Memory B cell (primary cell): ENCODE data around the gene ITK.
A peak's percentile ranks its signal among the peaks of the same experiment; 100 is the strongest.

Source experiments
- ATAC-seq: fragments of 150-1000 bp; cut with Tn5 transposase; 2 replicates; pipeline ENCODE4 v1.10.0; 2021; ENCODE audit warnings: low read depth, mild to moderate bottlenecking, moderate library complexity
- DNase-seq, 2 donors: peaks; one replicate each; pipeline ENCODE4 v3.0.0; 2022; ENCODE audit warnings: low spot score in 2 of 2
- H3K27ac Mint-ChIP-seq: one replicate; pipeline ENCODE4 v1.8.0; 2022; ENCODE audit warnings: mild to moderate bottlenecking, moderate library complexity, mixed read lengths
- H3K27me3 Mint-ChIP-seq: one replicate; pipeline ENCODE4 v1.8.0; 2022; ENCODE audit warnings: mixed read lengths
- H3K36me3 Mint-ChIP-seq: one replicate; pipeline ENCODE4 v1.8.0; 2022; ENCODE audit warnings: mild to moderate bottlenecking, mixed read lengths
- H3K4me1 Mint-ChIP-seq: one replicate; pipeline ENCODE4 v1.8.0; 2022; ENCODE audit warnings: mixed read lengths
- H3K4me3 Mint-ChIP-seq: one replicate; pipeline ENCODE4 v1.8.0; 2022; ENCODE audit warnings: mild to moderate bottlenecking, moderate library complexity, mixed read lengths
- H3K9me3 Mint-ChIP-seq: one replicate; pipeline ENCODE4 v1.8.0; 2022; ENCODE audit warnings: mixed read lengths

The ITK gene

GRCh38 chr5:157282150-157282549 is 101.5 kb downstream of the ITK start:
- no peak for DNase-seq
- peak overlapping the region; percentile 74 for H3K27ac Mint-ChIP-seq
- H3K36me3 Mint-ChIP-seq, result peaks cover 17% of the 10 kb centered on the region
- no peaks in the 10 kb centered on the region for H3K9me3 Mint-ChIP-seq
- H3K4me3 Mint-ChIP-seq, result no peak overlapping the region
- H3K27me3 Mint-ChIP-seq, result no peaks in the 10 kb centered on the region
- no peak for ATAC-seq
- peaks cover 53% of the 10 kb centered on the region for H3K4me1 Mint-ChIP-seq

DNA sequence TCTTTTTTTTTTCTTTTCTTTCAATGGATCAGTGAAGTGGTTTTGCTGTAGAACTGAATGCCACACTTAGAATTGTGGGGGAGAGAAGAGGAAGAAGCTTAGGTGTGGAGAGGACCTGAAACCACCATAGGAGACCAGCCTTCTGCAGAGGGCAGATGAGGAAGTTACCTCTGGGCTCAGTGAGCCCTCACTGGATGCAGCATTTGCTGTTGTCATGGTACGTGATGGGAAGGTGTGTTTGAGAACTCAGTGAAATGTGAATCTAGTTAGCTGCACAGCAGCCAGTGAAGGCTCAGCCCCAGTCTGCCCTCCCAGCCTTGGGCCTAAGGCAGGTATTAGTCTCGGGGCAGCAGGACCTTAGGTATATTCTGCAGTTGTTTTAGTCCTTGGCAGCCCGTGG is 102.8 kb downstream of the ITK start:
- DNase-seq (peak; percentile 56 to 75), ATAC-seq (peak; percentile 100)
- Mint-ChIP-seq H3K9me3 (no peaks in the 10 kb centered on the region), H3K4me3 (peak overlapping the region; percentile 39), H3K27me3 (no peaks in the 10 kb centered on the region), H3K27ac (peak overlapping the region; percentile 74), H3K4me1 (peaks cover 44% of the 10 kb centered on the region), H3K36me3 (peaks cover 21% of the 10 kb centered on the region)

GRCh38 chr5:157284458-157285212 is 104.0 kb downstream of the ITK start:
- DNase-seq (no peak), ATAC-seq (no peak)
- peaks cover 44% of the 10 kb centered on the region for H3K4me1 Mint-ChIP-seq
- no peaks in the 10 kb centered on the region for H3K9me3 Mint-ChIP-seq
- H3K27ac Mint-ChIP-seq, result peak overlapping the region; percentile 74
- peaks cover 29% of the 10 kb centered on the region for H3K36me3 Mint-ChIP-seq
- no peak overlapping the region for H3K4me3 Mint-ChIP-seq
- H3K27me3 Mint-ChIP-seq, result no peaks in the 10 kb centered on the region

- H3K27ac Mint-ChIP-seq, result peak overlapping the region; percentile 74
- H3K4me3 Mint-ChIP-seq, result no peak overlapping the region
- H3K9me3 Mint-ChIP-seq, result no peaks in the 10 kb centered on the region
- peaks cover 33% of the 10 kb centered on the region for H3K36me3 Mint-ChIP-seq
- DNase-seq (no peak), ATAC-seq (no peak)
- H3K4me1 Mint-ChIP-seq, result peaks cover 41% of the 10 kb centered on the region
- H3K27me3 Mint-ChIP-seq, result no peaks in the 10 kb centered on the region
Measured at GRCh38 chr5:157285310-157286035, 104.8 kb downstream of the ITK start.

GRCh38 chr5:157286761-157287211 is 106.1 kb downstream of the ITK start:
- H3K36me3 Mint-ChIP-seq, result peaks cover 42% of the 10 kb centered on the region
- no peak overlapping the region for H3K27ac Mint-ChIP-seq
- peaks cover 43% of the 10 kb centered on the region for H3K4me1 Mint-ChIP-seq
- ATAC-seq (no peak), DNase-seq (no peak)
- no peak overlapping the region for H3K4me3 Mint-ChIP-seq
- H3K9me3 Mint-ChIP-seq, result peaks cover 1% of the 10 kb centered on the region
- no peaks in the 10 kb centered on the region for H3K27me3 Mint-ChIP-seq

DNA sequence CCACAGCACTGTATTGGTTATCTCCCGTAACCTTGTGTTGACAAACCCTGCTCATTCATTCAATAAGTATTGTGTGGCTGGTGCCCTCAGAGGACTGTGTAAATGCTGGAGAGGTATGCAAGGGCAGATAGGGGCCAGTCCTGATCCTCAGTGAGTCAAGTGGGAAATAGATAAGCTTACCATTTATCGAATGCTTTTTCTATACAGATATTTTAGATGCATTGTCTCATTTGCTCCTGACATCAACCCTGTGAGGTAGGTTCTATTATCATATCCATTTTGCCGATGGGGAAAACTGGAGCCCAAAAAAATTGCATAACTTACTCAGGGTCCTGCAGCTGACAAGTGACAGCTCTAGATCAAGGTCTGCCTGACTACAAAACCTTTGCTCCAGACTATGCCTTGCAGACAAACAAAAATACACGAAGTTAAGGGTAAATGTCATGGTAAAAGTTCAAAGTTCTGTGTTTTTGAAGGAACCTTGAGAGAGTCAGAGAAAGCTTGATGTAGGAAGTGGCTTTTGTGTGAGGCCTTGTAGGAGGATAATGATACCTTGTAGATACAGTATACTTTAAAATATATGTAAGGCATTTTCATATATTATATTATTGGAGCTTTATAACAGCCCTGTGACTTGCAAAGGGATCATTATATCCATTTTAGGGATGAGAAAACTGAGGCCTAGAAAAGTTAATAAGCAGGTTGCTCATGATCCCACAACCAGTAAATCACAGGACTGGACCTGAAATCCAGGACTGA is 107.9 kb downstream of the ITK start:
- no peak overlapping the region for H3K4me3 Mint-ChIP-seq
- peaks cover 27% of the 10 kb centered on the region for H3K4me1 Mint-ChIP-seq

DNA sequence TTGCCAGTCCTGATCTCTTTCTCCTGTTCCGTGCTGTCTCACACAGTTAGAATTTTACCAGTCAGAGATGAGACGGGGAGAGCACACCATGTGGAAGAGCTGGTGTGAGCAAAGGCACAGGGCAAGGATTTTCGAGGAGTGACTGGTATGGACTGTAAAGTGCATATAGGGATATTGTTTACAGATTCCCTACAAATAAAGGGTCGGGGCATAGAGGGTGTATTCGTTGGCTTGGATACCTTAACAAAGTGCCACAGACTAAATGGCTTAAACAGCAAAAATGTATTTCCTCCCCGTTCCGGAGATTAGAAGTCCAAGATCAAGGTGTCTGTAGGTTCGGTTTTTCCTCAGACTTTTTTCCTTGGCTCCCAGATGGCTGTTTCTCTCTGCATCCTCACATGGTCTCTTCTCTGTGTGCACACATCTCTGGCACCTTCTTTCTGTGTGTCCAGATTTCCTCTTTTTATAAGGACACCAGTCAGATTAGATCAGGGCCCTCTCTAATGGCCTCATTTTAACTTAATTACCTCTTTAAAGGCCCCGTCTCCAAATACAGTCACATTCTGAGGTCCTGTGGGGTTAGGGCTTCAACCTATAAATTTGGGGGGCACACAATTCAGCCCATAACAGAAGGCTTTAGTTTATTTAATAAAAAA is 108.7 kb downstream of the ITK start:
- peaks cover 24% of the 10 kb centered on the region for H3K4me1 Mint-ChIP-seq
- no peak for DNase-seq

More for the DNA sequence above, 107.9 kb downstream of the ITK start:
- H3K36me3 Mint-ChIP-seq, result peaks cover 43% of the 10 kb centered on the region
- peaks cover 1% of the 10 kb centered on the region for H3K9me3 Mint-ChIP-seq
- peak overlapping the region; percentile 79 for H3K27ac Mint-ChIP-seq
- no peaks in the 10 kb centered on the region for H3K27me3 Mint-ChIP-seq
- DNase-seq (no peak), ATAC-seq (no peak)

DNA sequence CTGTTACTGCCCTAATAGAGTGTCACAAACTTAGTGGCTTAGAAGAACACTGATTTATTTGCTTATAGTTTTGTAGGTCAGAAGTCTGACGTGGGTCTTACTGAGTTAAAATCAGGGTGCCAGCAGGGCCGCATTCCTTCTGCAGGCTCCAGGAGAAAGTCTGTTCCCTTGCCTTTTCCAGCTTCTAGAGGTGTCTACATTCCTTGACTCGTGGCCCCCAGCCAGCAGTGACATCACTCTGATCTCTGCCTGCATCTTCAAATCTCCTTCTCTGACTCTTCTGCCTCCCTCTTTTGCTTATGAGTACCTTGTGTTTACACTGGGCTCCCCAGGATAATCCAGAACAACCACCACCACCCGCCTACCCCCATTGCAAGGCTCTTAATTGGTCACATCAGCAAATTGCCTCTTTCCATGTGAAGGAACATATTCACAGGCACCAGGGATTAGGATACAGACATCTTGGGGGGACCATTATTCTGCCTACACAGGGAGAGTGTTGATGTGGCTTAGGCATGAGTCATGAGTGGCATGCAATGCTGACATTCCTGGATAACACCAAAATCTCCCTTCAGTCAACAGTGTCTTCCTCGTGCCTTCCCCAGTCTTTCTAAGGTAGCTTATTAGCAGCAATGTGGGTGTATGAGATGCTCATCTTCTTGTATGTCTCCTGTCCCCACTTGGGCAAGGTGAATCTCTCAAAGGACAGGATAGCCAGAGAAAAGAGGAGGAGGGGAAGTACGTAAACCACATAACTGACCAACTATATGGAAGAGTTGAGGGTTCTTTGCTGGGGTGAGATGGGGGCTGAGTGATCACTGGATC is 109.7 kb downstream of the ITK start:
- peaks cover 49% of the 10 kb centered on the region for H3K36me3 Mint-ChIP-seq
- H3K27ac Mint-ChIP-seq, result peak overlapping the region; percentile 95
- no peaks in the 10 kb centered on the region for H3K27me3 Mint-ChIP-seq
- peaks cover 1% of the 10 kb centered on the region for H3K9me3 Mint-ChIP-seq
- no peak overlapping the region for H3K4me3 Mint-ChIP-seq
- peaks cover 22% of the 10 kb centered on the region for H3K4me1 Mint-ChIP-seq
- ATAC-seq (no peak), DNase-seq (no peak)

More for the DNA sequence above, 108.7 kb downstream of the ITK start:
- peak overlapping the region; percentile 95 for H3K27ac Mint-ChIP-seq
- H3K9me3 Mint-ChIP-seq, result peaks cover 1% of the 10 kb centered on the region
- peaks cover 46% of the 10 kb centered on the region for H3K36me3 Mint-ChIP-seq
- H3K27me3 Mint-ChIP-seq, result no peaks in the 10 kb centered on the region
- ATAC-seq, result no peak
- no peak overlapping the region for H3K4me3 Mint-ChIP-seq

DNA sequence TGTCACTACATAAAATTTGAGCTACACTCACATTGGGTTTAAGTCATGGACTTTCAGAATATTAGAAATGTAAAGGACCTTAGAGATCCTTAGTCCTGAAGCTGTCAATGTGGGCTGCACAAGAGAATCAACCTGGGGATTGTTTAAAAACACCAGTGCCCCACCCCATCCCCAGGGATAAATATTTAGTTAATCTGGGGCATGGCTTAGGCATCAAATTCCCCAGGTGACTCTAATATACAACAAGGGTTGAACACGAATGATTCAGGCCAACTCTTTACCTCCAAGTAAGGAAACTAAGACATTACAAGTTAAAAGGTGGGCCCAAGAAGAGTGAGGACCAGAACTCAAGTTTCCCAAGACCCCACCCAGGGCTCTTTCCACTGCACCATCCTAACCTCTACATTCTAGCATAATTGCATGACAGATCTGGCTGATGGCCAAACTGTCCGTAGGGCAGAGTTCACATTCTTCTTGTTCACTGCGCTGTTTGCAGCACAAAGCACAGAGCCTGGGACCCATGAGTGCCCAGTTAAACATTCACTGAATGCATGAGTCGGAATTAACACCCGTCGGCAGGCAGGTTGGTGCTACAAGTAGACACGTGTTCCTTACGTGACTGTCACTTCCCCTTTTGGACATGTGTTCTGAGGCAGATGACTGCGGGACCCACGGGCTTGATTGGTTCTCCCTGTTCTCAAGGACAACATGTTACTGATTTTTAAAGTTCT is 110.5 kb downstream of the ITK start:
- H3K4me3 Mint-ChIP-seq, result no peak overlapping the region
- DNase-seq (peak in 1 of 2 donors; percentile 59), ATAC-seq (peak; percentile 98)
- peaks cover 22% of the 10 kb centered on the region for H3K4me1 Mint-ChIP-seq
- H3K27me3 Mint-ChIP-seq, result no peaks in the 10 kb centered on the region
- H3K36me3 Mint-ChIP-seq, result peaks cover 56% of the 10 kb centered on the region
- H3K27ac Mint-ChIP-seq, result peak overlapping the region; percentile 95
- H3K9me3 Mint-ChIP-seq, result peaks cover 1% of the 10 kb centered on the region

DNA sequence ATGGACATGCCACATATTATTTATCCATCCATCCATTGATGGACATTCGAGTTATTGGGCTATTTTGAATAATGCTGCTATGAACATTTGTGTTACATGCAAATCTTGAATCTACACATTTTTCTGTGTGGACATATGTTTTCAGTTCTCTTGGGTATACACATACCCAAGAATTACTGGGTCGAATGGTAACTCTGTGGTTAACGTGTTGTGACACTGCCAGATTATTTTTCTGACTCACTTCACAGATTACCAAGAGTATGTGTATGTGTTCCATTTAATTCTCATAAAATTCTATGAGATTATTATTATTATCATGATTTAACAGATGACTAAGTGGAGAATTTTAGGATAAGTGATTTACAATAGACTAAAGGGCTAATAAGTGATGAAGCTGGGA is 112.0 kb downstream of the ITK start:
- no peak overlapping the region for H3K4me3 Mint-ChIP-seq
- H3K9me3 Mint-ChIP-seq, result peaks cover 1% of the 10 kb centered on the region
- peaks cover 55% of the 10 kb centered on the region for H3K36me3 Mint-ChIP-seq
- no peak for ATAC-seq
- H3K27ac Mint-ChIP-seq, result peak overlapping the region; percentile 95
- peaks cover 22% of the 10 kb centered on the region for H3K4me1 Mint-ChIP-seq
- no peaks in the 10 kb centered on the region for H3K27me3 Mint-ChIP-seq
- DNase-seq, result no peak

GRCh38 chr5:157294407-157295091 is 113.9 kb downstream of the ITK start:
- Mint-ChIP-seq H3K27ac (peak overlapping the region; percentile 50), H3K9me3 (peaks cover 1% of the 10 kb centered on the region), H3K27me3 (no peaks in the 10 kb centered on the region), H3K4me3 (no peak overlapping the region), H3K4me1 (peaks cover 22% of the 10 kb centered on the region), H3K36me3 (peaks cover 54% of the 10 kb centered on the region)
- DNase-seq, result no peak
- ATAC-seq, result no peak

DNA sequence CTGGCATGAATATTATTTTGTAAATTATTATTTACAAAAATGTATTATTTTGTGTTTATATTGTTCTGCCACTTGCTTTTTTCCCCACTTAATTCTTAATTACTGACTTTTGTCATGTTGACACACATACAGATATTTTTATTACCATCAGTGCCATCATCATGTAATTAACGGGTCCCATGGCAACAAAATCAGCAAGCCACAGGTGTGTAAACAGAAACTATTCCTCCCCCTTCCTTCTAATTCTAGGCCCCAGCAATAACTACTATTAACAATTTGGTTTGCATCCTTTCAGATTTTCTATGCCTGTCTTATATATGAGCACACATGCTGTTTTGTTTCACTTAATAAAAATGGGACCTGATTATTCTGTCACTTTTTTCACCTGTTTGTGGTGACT is 114.6 kb downstream of the ITK start:
- Mint-ChIP-seq H3K4me3 (no peak overlapping the region), H3K36me3 (peaks cover 53% of the 10 kb centered on the region), H3K27me3 (no peaks in the 10 kb centered on the region), H3K4me1 (peaks cover 19% of the 10 kb centered on the region), H3K27ac (peak overlapping the region; percentile 85), H3K9me3 (peaks cover 1% of the 10 kb centered on the region)
- DNase-seq, result no peak
- ATAC-seq, result peak; percentile 23
